Cardiac muscle cell (in vitro differentiated cells and primary cell): ENCODE results near the gene PHF5A. TPM values are rescaled to one million over a fixed set of nuclear protein-coding genes. Genes with fewer than 3 reads are reported as not detected.
A peak's percentile ranks its signal among the peaks of the same experiment; 100 is the strongest.
"Not testable (repeated sequence)": the region's sequence is repeated elsewhere in the genome, so short reads cannot be mapped to it uniquely, and the experiment has no call there.

Source experiments
- DNase-seq, 2 donors: peaks; one replicate each; pipeline versions ENCODE4 v3.0.0 to v3.0.0-alpha.2; 2010 to 2017; ENCODE audit warnings: low read depth in 1 of 2, low spot score in 1 of 2
- H3K27ac ChIP-seq: fragments of 200-600 bp; sonication (generic); 2 replicates; pipeline ENCODE4 v1.5.1; 2016
- H3K27me3 ChIP-seq: fragments of 200-600 bp; sonication (generic); 2 replicates; pipeline ENCODE4 v1.6.0; 2016; ENCODE audit warnings: control low read depth
- H3K36me3 ChIP-seq: fragments of 200-600 bp; sonication (generic); 2 replicates; pipeline ENCODE4 v1.5.1; 2016; ENCODE audit warnings: control low read depth
- H3K4me1 ChIP-seq: fragments of 200-600 bp; sonication (generic); 2 replicates; pipeline ENCODE4 v1.8.1; 2017; ENCODE audit warnings: low read depth, mild to moderate bottlenecking, mixed run types
- H3K4me3 ChIP-seq: fragments of 200-600 bp; sonication (generic); 2 replicates; pipeline ENCODE4 v1.5.1; 2016; ENCODE audit warnings: mild to moderate bottlenecking
- H3K9me3 ChIP-seq: fragments of 200-600 bp; sonication (generic); 2 replicates; pipeline ENCODE4 v1.5.1; 2017; ENCODE audit warnings: low read depth, mild to moderate bottlenecking, control low read depth
- polyA plus RNA-seq: library from polyadenylated mRNA; unstranded; fragments of >200 nt; fragmentation: Nextera tagmentation; extraction: Ambion mirVana; gene quantifications from 2 replicates; pipeline ENCODE4 v1.2.1, GENCODE V29; 2016
- total RNA-seq: library from RNA; depleted of rRNA; stranded (reverse); fragments of >200 nt; gene quantifications from 2 replicates; pipeline ENCODE4 v1.2.3, GENCODE V29; 2016
- TF ChIP-seq, protein P1 (sequence below): IDR thresholded peaks from 2 replicates; pipeline ENCODE4 v1.5.1; 2012; ENCODE audit warnings: low read depth, mild to moderate bottlenecking, low read length

The PHF5A gene
- total and polyA plus RNA-seq, 2 experiments from 2014 or later: 26.9 to 32.2 TPM

DNA sequence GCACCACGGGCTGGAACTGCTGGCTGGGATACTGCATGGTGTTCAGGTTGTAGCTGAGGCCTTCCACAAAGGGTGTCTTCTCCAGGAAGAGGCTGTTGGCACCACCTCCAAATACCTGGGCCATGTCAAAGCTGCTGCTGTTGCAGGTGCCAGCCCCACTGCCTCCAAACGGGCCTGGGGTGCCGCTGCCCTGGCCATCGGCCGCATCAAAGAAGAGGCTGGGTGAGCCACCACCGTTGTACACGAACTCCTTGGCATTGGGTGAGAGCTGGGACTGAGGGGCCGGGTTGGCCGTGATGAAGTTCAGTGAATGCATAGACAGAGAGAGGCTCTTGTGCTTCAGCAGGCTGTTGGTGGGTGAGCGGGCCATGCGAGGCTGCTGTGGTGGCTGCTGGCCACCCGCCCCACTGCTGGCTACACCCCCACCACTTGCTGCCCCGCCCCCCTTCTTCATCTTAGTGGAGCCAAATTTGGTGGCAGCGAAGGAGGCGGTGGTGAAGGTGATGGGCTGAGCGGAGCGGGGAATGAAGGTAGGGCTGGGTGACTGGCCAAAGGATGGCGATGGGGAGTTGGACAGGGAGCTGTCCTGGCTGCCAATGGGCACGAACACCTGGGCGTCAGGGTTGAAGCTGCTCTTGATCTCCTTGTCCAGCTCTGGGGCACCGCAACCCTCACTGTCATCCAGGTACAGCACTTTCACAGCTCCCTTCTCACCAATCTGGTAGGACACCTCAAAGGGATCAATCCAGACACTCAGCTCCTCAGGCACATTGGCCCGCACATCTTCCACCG lies 32.0 kb downstream of the PHF5A start:
- peaks cover 25% of the 10 kb centered on the region for H3K36me3 ChIP-seq
- H3K27me3 ChIP-seq: no peaks in the 10 kb centered on the region
- peaks cover 12% of the 10 kb centered on the region for H3K4me1 ChIP-seq
- H3K4me3 ChIP-seq: no peak overlapping the region
- no peaks in the 10 kb centered on the region for H3K9me3 ChIP-seq
- no peak for DNase-seq
- TF ChIP-seq, protein P1, sequence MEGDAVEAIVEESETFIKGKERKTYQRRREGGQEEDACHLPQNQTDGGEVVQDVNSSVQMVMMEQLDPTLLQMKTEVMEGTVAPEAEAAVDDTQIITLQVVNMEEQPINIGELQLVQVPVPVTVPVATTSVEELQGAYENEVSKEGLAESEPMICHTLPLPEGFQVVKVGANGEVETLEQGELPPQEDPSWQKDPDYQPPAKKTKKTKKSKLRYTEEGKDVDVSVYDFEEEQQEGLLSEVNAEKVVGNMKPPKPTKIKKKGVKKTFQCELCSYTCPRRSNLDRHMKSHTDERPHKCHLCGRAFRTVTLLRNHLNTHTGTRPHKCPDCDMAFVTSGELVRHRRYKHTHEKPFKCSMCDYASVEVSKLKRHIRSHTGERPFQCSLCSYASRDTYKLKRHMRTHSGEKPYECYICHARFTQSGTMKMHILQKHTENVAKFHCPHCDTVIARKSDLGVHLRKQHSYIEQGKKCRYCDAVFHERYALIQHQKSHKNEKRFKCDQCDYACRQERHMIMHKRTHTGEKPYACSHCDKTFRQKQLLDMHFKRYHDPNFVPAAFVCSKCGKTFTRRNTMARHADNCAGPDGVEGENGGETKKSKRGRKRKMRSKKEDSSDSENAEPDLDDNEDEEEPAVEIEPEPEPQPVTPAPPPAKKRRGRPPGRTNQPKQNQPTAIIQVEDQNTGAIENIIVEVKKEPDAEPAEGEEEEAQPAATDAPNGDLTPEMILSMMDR: no peak
- H3K27ac ChIP-seq: no peak overlapping the region

GRCh38 chr22:41435560-41435959 lies 32.9 kb downstream of the PHF5A start:
- Histone ChIP-seq H3K36me3 (peaks cover 25% of the 10 kb centered on the region), H3K27ac (no peak overlapping the region), H3K4me3 (no peak overlapping the region), H3K4me1 (peaks cover 12% of the 10 kb centered on the region), H3K9me3 (no peaks in the 10 kb centered on the region), H3K27me3 (no peaks in the 10 kb centered on the region)
- TF ChIP-seq, protein P1: no peak
- no peak for DNase-seq

- H3K9me3 ChIP-seq, H3K27me3 ChIP-seq, H3K4me1 ChIP-seq, H3K4me3 ChIP-seq, DNase-seq: not testable (repeated sequence)
- H3K36me3 ChIP-seq: peaks cover 25% of the 10 kb centered on the region
- peak overlapping the region; percentile 16 for H3K27ac ChIP-seq
These were observed 34.0 kb downstream of the PHF5A start for GRCh38 chr22:41434361-41435003.

- H3K4me3 ChIP-seq, H3K27me3 ChIP-seq, H3K9me3 ChIP-seq, H3K4me1 ChIP-seq: not testable (repeated sequence)
- H3K36me3 ChIP-seq: peaks cover 25% of the 10 kb centered on the region
- peak in 1 of 2 donors; percentile 68 for DNase-seq
- H3K27ac ChIP-seq: peak overlapping the region; percentile 43
These were observed 35.0 kb downstream of the PHF5A start for GRCh38 chr22:41433480-41433879.

GRCh38 chr22:41431656-41432055 lies 36.8 kb downstream of the PHF5A start:
- no peaks in the 10 kb centered on the region for H3K4me1 ChIP-seq
- no peaks in the 10 kb centered on the region for H3K9me3 ChIP-seq
- H3K36me3 ChIP-seq: peaks cover 21% of the 10 kb centered on the region
- DNase-seq: no peak
- TF ChIP-seq, protein P1: no peak
- no peak overlapping the region for H3K4me3 ChIP-seq
- peak overlapping the region; percentile 18 for H3K27ac ChIP-seq
- H3K27me3 ChIP-seq: no peaks in the 10 kb centered on the region

GRCh38 chr22:41429951-41430332 lies 38.5 kb downstream of the PHF5A start:
- no peak for DNase-seq
- Histone ChIP-seq H3K27me3 (no peaks in the 10 kb centered on the region), H3K27ac (no peak overlapping the region), H3K9me3 (no peaks in the 10 kb centered on the region), H3K4me1 (peaks cover 4% of the 10 kb centered on the region), H3K36me3 (peaks cover 7% of the 10 kb centered on the region), H3K4me3 (no peak overlapping the region)
- TF ChIP-seq, protein P1: no peak
